ENCODE results near the gene SLC8A1. TPM values are rescaled to one million over a fixed set of nuclear protein-coding genes. Genes with fewer than 3 reads are reported as not detected.

SLC8A1 gene
- total RNA-seq, 1 experiment from 2014 or later, result 1.7 TPM

- no CpG with 5 or more reads among the region's 5 CpGs for WGBS (ENCODE audit: extremely low coverage, insufficient read length, low lambda C conversion rate)
- Histone ChIP-seq H3K79me2 (ENCODE audit: insufficient read depth, low read length) (no peaks in the 10 kb centered on the region; the same call in 1 of the 2 replicates), H3K14ac (ENCODE audit: insufficient read depth, low read length) (no peak overlapping the region), H3K23me2 (ENCODE audit: insufficient read length, low read depth, low read length, poor library complexity, severe bottlenecking) (no peaks in the 10 kb centered on the region), H2AFZ (ENCODE audit: low read length) (no peak overlapping the region), H2BK15ac (ENCODE audit: low read depth, low read length) (no peak overlapping the region), H3K4ac (ENCODE audit: low read depth, low read length) (no peak overlapping the region), H3K79me1 (ENCODE audit: insufficient read depth, low read depth, low read length, poor library complexity, severe bottlenecking) (no peaks in the 10 kb centered on the region), H4K8ac (replicated peaks; ENCODE audit: insufficient read length, low read depth, low read length) (no peak overlapping the region), H3K18ac (ENCODE audit: insufficient read length, low read depth, low read length) (no peak overlapping the region), H2BK5ac (ENCODE audit: insufficient read length, low read length) (no peak overlapping the region), H2BK20ac (ENCODE audit: low read depth, low read length, poor library complexity, severe bottlenecking) (no peak overlapping the region), H2BK120ac (ENCODE audit: low read depth, low read length, poor library complexity, severe bottlenecking) (no peak overlapping the region), H3K56ac (ENCODE audit: insufficient read length, low read depth, low read length) (no peak overlapping the region), H3K9ac (ENCODE audit: extremely low read depth, insufficient read length, low read length) (no peak overlapping the region), H4K91ac (ENCODE audit: insufficient read length, low read depth, low read length) (no peak overlapping the region), H2BK12ac (ENCODE audit: insufficient read length, low read depth, low read length) (no peak overlapping the region), H2AK5ac (ENCODE audit: insufficient read length, low read length) (no peak overlapping the region), H3K9me3 (ENCODE audit: control insufficient read depth, low read depth, low read length) (no peaks in the 10 kb centered on the region), H3K27me3 (ENCODE audit: insufficient read depth, low read length) (peaks cover under 1% of the 10 kb centered on the region; the same call in 1 of the 2 replicates), H3T11ph (ENCODE audit: low read length) (no peak overlapping the region), H3K4me2 (ENCODE audit: insufficient read depth, insufficient read length, low read length) (no peak overlapping the region), H4K5ac (ENCODE audit: insufficient read length, low read depth, low read length) (no peak overlapping the region), H3K4me1 (ENCODE audit: insufficient read depth, low read length) (peaks cover under 1% of the 10 kb centered on the region; the same call in 1 of the 2 replicates), H3K27ac (ENCODE audit: insufficient read length, low read depth, low read length) (no peak overlapping the region), H4K20me1 (ENCODE audit: control insufficient read depth, insufficient read depth, insufficient read length) (no peaks in the 10 kb centered on the region), H3K23ac (ENCODE audit: insufficient read length, low read depth, low read length) (no peak overlapping the region)
- no peak overlapping the region for H3K27ac Mint-ChIP-seq
- H3K4me1 Mint-ChIP-seq, result peaks cover 9 to 12% of the 10 kb centered on the region in 2 experiments
- TF ChIP-seq CTCF (conservative IDR thresholded peaks at IDR 0.05), result no peak
- H3K4me3 Mint-ChIP-seq, result no peak overlapping the region
- peaks cover 14% of the 10 kb centered on the region for H3K27me3 Mint-ChIP-seq (ENCODE audit: low read depth)
- no peaks in the 10 kb centered on the region for H3K36me3 Mint-ChIP-seq (ENCODE audit: insufficient read depth in 1 of 3, low read depth in 3 of 3)
- no peak for DNase-seq
- no peaks in the 10 kb centered on the region for H3K9me3 Mint-ChIP-seq
These were observed 5.9 kb upstream of the SLC8A1 start for GRCh38 chr2:40457837-40458236.

All from H9 (cell line).